HG03108 (cell line): ENCODE results near the gene RNGTT.
"Not testable (repeated sequence)": the region's sequence is repeated elsewhere in the genome, so short reads cannot be mapped to it uniquely, and the experiment has no call there.

Experiments
- ATAC-seq: cut with Tn5 transposase; IDR thresholded peaks from one replicate; pipeline ENCODE4 v1.9.1; 2021; ENCODE audit warnings: moderate library complexity; ENCODE audit not compliant: unreplicated experiment

RNGTT gene

GRCh38 chr6:88823998-88824397, 139.4 kb downstream of the RNGTT start:
- no peak for ATAC-seq

GRCh38 chr6:88815491-88815890, 147.9 kb downstream of the RNGTT start:
- ATAC-seq, result no peak

GRCh38 chr6:88814909-88815308, 148.5 kb downstream of the RNGTT start:
- ATAC-seq, result no peak

- no peak for ATAC-seq
These were observed 150.4 kb downstream of the RNGTT start for GRCh38 chr6:88813045-88813444.

- ATAC-seq, result no peak
These were observed 152.7 kb downstream of the RNGTT start for GRCh38 chr6:88810701-88811100.

GRCh38 chr6:88810089-88810488, 153.3 kb downstream of the RNGTT start:
- ATAC-seq, result no peak

GRCh38 chr6:88808381-88808780, 155.0 kb downstream of the RNGTT start:
- no peak for ATAC-seq

GRCh38 chr6:88807622-88808021, 155.8 kb downstream of the RNGTT start:
- no peak for ATAC-seq

- no peak for ATAC-seq
These were observed 156.7 kb downstream of the RNGTT start for GRCh38 chr6:88806728-88807127.

GRCh38 chr6:88804701-88805100, 158.7 kb downstream of the RNGTT start:
- ATAC-seq, result no peak

- ATAC-seq, result no peak
These were observed 177.9 kb downstream of the RNGTT start for GRCh38 chr6:88785478-88785877.

- ATAC-seq, result no peak
These were observed 182.6 kb downstream of the RNGTT start for GRCh38 chr6:88780714-88781389.

GRCh38 chr6:88775866-88776571, 187.4 kb downstream of the RNGTT start:
- no peak for ATAC-seq

GRCh38 chr6:88768114-88768513, 195.3 kb downstream of the RNGTT start:
- ATAC-seq, result not testable (repeated sequence)

- ATAC-seq, result no peak
These were observed 199.3 kb downstream of the RNGTT start for GRCh38 chr6:88764081-88764480.

GRCh38 chr6:88763160-88763559, 200.3 kb downstream of the RNGTT start:
- ATAC-seq, result no peak

GRCh38 chr6:88761237-88762031, 202.0 kb downstream of the RNGTT start:
- ATAC-seq, result no peak

GRCh38 chr6:88760091-88760490, 203.3 kb downstream of the RNGTT start:
- no peak for ATAC-seq

GRCh38 chr6:88750936-88751335, 212.5 kb downstream of the RNGTT start:
- ATAC-seq, result no peak

- no peak for ATAC-seq
These were observed 213.6 kb downstream of the RNGTT start for GRCh38 chr6:88749849-88750248.

GRCh38 chr6:88748141-88748540, 215.3 kb downstream of the RNGTT start:
- no peak for ATAC-seq

GRCh38 chr6:88741939-88742338, 221.5 kb downstream of the RNGTT start:
- ATAC-seq, result no peak
